Activated CD4-positive, alpha-beta T cell treated with anti-CD3 and anti-CD28 coated beads for 48 hours (primary cell): ENCODE results near the gene CDC42BPA.
"Not testable (repeated sequence)": the region's sequence is repeated elsewhere in the genome, so short reads cannot be mapped to it uniquely, and the experiment has no call there.

Experiments
- DNase-seq: peaks from one replicate; pipeline ENCODE4 v3.0.0-alpha.2; 2020

CDC42BPA gene

DNA sequence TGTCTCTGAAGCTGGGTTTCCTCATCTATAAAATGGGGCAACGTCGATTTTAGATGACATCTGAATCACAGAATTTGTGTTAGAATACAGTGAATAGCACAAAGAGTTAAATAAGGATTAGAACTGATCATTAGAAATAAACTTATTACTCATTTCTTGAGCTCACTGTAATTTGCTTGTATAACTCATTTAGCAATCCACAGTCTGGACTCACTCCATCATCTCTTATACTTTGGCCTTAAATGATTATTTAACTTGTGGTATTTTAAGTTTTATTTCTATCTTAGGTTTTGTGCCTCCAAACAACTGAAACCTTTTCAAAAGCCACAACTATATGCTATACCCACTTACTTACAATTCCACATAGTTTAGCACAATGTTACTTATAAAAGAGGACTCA is 128.0 kb downstream of the CDC42BPA start:
- DNase-seq = no peak

DNA sequence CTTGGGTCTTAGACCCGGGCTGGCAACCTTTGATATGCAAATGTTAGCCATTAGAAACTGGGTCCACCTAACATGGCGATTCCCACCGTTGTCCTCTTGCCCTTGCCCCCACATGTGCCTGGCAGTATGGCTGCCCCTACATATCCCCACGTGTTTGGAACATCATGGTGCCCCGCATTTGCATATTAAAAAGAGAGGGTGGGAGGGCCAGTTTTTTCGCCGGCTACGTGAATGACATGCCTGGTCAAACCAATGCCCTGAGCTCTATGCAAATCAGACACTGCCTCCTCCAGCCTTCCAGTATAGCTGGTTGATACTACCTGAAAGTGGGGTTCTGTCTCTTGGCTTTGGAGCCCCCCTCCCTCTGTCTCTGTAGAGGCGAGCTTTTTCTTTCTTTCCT is 133.0 kb downstream of the CDC42BPA start:
- DNase-seq = no peak

DNA sequence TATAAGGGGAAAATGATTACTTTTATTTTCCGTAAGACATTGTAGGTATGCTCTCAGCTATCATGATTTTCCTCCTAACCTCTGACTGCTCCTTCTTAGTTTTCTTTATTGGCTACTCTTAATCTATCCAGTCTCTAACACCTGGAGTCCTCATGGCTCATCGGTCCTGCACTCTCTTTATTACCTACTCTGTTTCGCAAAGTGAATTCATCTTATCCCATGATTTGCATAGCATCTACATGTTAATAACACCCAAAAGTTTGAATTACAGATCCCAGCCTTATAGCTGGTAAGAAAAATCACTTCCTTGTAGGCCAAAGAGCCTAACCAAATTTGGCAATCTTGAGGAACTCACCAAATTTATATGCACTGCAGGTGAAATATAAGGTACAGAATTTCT is 136.3 kb downstream of the CDC42BPA start:
- DNase-seq = no peak

DNA sequence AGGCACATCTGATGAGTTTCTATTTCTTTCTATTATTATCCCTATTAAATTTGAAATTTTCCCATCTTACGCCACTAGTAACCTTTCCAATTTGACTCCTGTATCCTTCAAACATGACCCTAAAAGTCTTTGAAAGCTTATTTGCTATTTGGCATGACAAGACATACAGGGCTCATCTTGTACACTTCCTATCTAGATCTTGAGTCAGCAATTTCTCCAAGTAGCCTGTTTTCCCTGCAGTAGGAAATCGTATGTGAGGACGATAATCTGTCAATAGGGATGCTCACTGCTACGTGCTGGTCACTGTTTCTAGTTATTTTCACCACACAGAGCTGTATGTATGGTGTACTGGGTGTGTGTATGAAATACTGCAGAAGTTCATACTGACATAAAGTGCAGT is 142.7 kb downstream of the CDC42BPA start:
- no peak for DNase-seq

DNA sequence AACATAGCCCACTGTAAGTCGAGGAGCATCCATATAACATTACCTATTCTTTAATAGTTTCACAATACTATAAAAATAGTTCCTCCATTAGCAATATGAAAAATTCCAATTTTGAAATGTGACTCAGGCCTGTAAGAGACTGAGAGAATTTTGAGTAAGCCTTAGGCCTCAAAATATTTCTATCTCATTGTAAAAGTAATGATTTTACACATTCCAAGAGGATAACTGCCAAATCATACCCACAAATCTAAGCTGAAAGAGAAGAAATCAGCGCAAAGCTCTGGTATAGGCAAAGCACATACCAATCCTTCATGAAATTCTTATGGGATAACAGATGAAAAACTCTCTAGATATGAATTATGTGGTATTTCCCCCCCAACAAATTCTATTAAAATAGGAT is 144.1 kb downstream of the CDC42BPA start:
- DNase-seq = no peak

DNA sequence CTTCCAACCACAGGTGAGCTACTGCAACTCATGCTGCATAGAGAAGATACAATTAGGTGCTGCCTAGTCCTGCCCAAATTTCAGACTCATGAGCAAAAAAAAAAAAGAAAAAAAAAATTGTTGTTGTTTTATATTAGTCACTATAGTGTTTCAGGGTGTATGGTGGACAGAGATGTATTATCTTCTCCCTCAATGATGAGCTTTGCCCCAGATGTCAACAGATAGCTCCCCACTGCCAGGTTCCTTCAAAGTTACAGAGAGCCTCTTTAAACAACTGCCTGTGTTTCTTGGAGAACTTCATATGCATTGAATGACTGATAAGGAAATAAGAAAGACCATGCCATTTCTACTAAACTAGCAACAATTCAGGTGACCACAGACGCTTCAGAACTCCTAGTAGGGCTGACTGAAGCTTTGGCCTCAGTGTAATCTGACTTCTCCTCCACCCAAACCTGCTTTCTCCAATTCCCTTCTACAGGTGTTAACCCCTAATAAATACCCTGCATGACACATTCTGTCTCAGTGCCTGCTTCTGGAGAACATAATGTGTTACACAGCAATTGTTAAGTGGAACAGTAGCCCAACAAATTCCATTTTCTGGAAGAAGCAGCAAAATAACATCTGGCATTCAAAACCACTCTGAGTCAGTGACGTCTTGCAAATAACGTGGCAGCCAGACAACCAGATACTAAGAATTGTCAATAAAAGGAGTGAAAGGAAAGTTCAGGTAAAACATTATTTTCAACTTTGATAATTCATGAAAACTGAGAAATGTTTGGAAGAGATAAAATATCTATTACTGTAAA is 147.7 kb downstream of the CDC42BPA start:
- DNase-seq = no peak

DNA sequence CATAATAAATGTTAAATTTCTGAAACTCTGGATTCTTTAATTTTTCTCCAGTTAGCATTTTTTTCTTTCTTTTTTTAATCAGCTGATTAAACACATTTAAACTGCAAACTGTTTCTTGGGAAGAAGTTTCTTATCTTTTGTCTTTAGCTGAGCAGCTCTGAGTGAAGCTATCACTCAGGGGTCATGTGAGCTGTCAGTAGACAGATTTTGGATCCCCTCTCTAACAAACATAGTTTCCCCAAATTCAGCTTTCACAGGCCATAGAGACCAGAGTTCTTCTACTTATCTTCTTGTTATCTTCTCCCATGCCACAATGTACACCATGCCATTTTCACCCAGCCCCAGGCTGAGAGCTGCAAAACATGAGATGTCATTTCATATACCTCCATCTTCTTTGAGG is 148.9 kb downstream of the CDC42BPA start:
- DNase-seq = no peak

DNA sequence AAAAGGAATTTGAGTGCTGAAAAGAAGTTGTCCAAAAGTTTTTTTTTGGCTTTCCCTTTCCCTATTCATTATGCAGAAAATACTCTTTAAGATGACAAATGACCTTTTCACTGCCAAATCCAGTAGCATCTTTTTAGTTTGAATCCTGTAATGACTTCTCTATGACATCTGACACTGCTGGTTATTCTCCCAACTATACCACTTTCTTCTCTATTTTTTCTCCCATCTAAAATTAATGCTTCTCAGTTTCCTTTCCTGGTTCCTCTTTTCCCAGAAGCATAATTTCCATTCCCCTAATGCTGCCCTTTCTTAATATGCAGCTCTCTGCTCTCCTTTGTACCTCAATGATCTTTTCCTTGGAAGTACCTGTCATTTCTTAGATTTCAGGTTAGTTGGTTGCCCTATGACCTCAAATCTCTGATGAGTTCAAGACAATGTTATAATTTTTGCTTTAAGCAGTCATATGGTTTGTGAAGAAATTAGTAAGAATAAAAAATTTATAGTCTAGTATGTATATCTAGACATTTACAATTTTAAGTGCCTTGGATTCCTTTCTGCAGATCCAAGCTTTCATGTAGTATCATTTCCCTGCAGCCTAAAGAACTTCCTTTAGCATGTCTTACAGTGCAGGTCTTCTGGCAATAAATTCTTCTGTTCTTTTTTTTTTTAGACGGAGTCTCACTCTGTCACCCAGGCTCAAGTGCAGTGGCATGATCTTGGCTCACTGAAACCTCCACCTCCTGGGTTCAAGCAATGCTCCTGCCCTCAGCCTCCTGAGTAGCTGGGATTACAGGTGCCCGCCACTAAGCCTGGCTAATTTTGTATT is 150.8 kb downstream of the CDC42BPA start:
- no peak for DNase-seq

DNA sequence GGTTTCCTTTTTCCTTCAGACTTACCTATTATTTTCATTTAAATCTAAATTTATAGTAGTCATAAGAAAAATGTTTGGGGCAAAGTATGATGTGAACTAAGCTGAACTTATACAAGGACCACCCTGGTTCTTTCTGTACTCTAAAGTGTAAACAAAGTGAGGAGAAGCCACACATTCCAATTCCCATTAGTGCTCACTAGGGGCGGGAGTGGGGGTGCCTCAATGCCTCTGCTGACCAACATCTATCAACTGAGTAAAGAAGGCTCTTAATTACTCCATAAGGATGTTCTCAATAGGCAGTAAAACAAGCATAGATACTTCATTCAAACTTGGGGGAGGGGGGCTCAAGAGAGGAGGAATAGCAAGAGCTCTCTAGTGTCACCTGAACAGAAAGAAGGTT is 151.7 kb downstream of the CDC42BPA start:
- no peak for DNase-seq

DNA sequence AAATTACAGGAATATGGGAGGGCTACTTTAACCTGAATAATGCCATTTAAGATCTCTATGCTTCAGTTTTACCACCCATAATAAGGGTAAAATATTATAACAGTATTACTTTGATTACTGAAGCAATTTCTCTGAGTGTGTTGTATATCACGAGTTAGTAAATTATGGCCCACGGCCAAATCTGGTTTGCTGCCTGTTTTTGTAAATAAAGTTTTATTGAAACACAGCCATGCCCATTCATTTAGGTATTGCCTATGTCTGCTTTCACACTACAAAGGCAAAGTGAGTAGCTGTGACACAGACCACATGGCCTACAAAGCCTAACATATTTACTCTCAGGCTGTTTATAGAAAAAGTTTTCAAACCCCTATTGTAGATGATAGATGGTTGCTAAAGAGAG is 156.8 kb downstream of the CDC42BPA start:
- DNase-seq = no peak

DNA sequence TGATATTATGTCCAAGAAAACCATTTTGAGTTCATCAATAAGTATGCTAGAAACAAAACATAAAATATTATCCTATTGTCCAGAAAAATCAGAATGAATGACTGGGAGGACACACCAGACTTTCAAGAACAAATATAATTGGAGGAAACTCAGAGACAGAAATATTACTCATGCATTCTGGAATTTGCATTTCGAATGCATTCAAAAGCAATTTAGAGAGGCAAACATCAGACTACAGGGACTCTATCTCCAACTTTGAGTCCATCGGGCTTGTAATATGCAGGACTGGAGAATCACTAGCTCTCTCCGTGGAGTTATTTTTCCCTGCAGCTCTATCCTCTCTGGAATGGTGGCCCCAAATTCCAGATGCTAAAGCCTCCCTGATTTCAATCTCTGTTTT is 161.8 kb downstream of the CDC42BPA start:
- DNase-seq = no peak

DNA sequence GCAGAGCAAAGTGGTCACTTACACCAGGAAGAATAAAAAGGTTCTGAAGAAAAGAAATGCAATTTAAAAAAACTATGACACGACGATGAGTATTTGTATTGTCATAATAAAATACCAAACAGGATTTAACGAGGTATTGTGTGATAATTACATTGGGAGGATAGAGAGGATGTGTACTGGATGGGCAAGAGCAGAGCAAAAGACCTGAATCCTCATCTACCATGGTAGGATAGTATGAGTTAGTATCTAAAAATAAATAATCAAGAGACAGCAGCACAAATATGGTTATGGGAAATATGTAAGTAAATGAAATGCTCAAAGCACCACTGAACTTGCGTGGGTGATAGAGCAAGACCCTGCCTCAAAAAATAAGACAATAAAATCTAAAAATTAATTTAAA is 162.6 kb downstream of the CDC42BPA start:
- no peak for DNase-seq

DNA sequence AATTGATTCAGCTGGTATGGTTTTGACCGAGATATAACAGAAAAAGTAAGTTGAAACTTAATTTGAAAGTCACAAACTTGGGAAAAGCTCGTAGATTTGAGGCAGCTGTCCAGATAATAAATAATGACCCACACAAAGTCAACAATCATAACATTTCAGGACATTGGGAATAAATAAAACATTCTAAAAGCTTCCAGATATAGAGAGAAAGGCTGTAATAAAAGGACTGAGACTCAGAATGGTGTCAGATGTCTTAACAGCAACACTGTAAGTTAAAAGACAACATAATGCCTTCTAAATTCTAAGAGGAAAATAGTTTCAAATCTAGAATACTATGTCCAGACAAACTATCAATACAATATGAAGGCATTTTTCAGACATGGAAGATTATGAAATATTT is 163.3 kb downstream of the CDC42BPA start:
- no peak for DNase-seq

DNA sequence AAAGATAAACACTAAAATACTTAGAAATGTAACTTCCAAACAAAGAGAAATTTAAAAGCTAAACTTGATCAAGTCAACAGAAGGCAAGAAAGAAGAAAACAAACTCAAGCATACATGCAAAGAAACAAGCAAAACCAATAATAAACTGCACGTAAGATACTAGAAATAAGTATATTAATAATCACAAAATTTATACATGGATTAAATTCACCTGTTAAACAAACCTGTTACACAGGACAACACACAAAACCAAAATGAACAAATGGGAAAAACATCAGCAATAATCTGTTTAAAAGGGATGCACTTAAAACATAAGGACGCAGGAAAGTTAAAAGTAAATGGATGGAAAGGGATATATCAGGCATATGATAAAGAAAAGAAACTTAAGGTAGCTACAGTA is 165.8 kb downstream of the CDC42BPA start:
- DNase-seq = no peak

DNA sequence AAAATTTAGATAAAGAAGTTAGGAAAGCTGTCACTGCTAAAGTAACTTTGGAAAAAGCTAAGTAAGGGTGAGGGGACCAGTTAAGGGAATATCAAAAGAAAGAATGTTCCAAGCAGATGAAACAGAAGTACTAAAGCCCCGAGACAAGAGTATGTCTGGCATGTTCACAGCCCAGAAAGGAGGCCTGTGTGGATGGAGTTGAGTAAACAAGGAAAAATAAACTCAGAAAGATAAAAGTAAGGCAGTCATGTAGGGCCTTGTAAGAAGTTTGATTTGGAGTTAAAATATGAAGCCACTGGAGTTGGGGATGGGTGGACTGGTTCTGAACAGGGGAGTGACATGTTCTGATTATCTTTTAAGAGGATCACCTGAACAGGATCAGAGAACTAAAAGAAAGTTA is 177.9 kb downstream of the CDC42BPA start:
- no peak for DNase-seq

DNA sequence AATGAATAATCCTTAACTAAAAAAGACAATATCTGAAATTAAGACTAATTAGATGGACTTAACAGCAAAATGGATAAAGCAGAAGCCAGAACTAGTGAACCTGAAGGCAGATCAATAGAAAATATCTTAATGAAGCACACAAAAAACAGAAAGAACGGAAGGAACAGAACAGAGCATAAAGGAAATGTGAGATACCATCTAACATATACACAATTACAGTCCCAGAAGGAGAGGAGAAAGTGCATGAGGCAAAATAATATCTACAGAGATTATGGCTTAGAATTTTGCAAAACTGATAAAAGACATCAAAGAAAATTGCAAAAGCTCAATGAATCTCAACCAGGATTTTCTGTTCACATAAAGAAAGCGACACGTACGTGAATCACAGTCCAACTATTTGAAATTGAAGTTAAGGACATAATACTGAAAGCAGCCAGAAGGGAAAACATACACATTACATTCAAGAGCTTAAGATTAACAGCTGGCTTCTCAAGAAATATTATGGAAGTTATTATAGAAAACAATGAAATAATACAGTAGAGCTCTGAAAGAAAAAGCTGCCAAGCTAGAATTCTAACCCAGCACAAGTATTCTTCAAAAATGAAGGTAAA is 182.0 kb downstream of the CDC42BPA start:
- no peak for DNase-seq

DNA sequence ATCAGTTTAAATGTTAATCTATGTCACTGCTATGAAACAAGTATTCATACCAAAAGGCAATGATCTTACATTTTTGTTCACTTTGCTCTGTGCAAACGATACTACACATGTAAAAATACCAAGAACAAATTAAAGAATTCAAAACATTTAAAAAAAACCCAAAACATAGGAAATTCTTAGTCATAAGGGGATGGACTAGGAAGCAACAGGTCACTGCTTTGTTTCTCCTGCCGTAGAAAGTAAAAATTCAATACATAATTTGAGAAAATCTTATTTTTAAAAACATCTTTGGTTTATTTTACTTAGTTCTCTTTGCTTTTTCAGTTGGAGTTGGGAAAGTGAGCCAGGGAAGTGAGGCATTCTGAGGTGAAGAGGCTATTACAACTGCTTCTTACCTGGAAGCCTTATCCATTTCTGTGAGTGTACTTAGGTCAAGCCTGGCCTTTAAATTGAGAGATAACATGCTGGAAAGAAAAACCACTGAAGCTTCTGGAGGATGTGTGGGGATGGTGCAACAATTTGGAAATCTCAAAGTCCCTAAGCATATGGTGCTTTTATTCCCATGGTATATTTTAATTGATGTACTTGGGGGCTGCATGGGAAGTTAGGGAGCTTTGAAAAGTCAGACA is 183.5 kb downstream of the CDC42BPA start:
- DNase-seq = no peak

DNA sequence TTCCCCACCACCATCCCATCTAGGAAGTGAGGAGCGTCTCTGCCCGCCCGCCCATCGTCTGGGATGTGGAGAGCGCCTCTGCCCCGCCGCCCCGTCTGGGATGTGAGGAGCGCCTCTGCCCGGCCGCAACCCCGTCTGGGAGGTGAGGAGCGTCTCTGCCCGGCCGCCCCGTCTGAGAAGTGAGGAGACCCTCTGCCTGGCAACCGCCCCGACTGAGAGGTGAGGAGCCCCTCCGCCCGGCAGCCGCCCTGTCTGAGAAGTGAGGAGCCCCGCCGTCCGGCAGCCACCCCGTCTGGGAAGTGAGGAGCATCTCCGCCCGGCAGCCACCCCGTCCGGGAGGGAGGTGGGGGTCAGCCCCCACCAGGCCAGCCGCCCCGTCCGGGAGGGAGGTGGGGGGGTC is 185.6 kb downstream of the CDC42BPA start:
- not testable (repeated sequence) for DNase-seq

DNA sequence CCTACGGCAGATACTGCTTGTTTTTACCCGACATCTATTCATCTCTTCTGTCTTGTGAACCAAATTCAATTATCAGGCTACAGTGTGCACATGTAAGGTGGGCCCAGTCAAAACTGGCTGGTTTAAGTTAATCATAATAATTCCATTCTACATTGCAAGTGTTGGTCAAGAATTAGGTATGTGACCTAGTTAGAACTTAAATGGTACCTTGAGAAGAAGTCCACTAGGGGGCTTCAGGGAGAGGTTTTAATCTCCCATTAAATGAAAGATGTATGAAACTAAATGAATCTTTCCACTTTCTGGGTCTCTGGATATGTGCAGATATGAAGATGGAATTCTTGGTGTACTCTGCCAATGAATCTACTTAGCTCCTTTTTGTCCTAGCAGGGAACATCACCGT is 187.1 kb downstream of the CDC42BPA start:
- no peak for DNase-seq

DNA sequence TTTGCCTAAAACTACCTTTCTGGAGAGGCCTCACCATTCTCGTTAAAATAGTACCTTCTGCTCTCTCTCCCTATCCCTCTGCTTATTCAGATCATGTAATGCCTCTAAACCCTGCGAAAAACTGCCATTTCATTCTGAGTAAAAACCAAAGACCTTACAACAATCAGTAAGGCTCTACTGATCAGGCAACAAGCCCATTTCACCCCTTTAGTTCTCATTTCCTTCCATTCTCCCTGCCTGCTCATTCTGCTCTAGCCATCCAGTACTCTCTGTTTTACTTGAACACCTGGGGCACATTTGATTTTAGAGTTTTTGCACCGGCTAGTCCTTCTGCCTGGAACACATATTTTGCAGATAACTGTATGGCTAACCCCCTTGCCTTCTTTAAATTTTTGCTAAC is 190.4 kb downstream of the CDC42BPA start:
- no peak for DNase-seq

DNA sequence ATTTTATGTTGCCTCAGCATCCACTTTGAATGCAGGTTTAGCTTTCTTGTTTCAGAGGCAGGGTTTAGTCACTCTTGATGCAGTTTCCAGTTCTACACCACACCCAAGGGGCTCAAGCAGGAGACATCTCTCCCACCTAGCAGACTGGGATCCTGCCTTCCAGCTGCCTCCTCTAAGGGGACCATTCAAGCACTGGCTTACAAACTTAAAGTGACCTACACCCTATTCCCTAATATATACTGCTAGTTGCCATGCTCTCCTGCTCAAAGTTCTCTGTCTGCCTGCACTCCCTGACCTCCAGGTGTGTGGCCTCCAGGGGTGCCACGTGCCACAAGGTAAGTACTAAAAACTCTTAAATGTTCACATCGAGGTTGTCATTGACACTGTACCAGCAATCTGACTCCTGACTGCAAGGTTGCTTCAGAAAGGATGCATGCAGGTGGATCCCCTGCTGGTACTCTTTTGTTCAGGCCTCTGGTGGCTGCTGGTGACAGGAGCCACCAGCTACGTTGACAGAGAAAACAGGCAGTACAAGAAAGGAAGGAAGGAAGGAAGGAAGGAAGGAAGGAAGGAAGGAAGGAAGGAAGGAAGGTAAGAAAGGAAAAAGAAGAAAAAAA is 192.3 kb downstream of the CDC42BPA start:
- DNase-seq = no peak

DNA sequence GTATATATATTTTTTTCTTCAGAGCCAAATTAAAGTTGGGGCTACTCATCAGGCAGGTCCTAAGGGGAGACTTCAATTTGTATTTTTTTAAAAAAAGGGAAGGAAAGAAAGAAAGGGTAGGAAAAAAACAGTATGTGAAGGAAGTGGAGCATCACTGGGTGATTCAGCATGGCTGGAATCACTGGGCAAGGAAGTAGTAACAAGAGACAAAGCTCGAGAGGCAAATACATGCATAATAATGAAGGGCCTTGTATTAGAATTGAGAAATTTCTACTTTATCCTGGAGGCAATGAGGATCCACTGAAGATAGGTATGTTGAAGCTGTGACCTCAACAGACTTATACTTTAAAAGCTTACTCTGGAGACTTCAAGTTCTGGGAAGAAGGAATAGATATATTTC is 193.8 kb downstream of the CDC42BPA start:
- DNase-seq = no peak

DNA sequence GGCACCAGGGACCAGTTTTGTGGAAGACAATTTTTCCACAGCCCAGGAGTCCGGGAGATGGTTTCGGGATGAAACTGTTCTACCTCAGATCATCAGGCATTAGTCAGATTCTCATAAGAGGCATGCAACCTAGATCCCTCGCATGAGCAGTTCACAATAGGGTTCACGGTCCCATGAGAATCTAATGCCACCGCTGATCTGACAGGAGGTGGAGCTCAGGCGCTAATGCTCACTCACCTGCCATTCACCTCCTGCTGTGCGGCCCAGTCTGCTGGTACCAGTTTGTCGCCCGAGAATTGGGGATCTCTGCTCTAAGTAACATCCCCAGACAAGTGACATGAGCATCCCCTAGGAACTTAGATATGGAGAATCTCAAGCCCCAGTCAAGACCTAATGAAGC is 197.5 kb downstream of the CDC42BPA start:
- DNase-seq = no peak
